B cell (primary cell): ENCODE data around the gene RIPOR1. TPM values are rescaled to one million over a fixed set of nuclear protein-coding genes. Genes with fewer than 3 reads are reported as not detected.
A peak's percentile ranks its signal among the peaks of the same experiment; 100 is the strongest.

ENCODE experiments used
- ATAC-seq: fragments of 200-7000 bp; cut with Tn5 transposase; one replicate; pipeline ENCODE4 v1.10.0; 2021; ENCODE audit warnings: low read depth, mild to moderate bottlenecking, moderate number of reproducible peaks, moderate library complexity
- CTCF ChIA-PET: fragments of 350-600 bp; sonication (Branson Sonifier 250); formaldehyde crosslinking; loops from one replicate; lab custom pipeline; 2021; ENCODE audit warnings: antibody characterized with exemption, inconsistent platforms; lab: Charles Lee
- POLR2A ChIA-PET: fragments of 350-600 bp; sonication (Branson Sonifier 250); formaldehyde crosslinking; loops from one replicate; lab custom pipeline; 2021; ENCODE audit warnings: antibody characterized with exemption; lab: Charles Lee
- DNase-seq: peaks from one replicate; pipeline ENCODE4 v3.0.0; 2013
- H2AFZ ChIP-seq: 2 replicates; pipeline ENCODE4 v1.6.1; 2012; ENCODE audit warnings: mild to moderate bottlenecking, low read depth, low read length; ENCODE audit not compliant: insufficient read depth, poor library complexity, severe bottlenecking
- H3K27ac ChIP-seq, 2 donors: 1 replicate in 1 of 2; 2 replicates in 1 of 2; pipeline ENCODE4 v1.5.1; 2012 to 2013; ENCODE audit warnings: low read length in 2 of 2, mild to moderate bottlenecking in 2 of 2, moderate library complexity in 1 of 2
- H3K27me3 ChIP-seq, 4 experiments: fragments of 200-600 bp in 1 of 4; sonication (generic) in 1 of 4; replicated peaks in 1 of 4; 1 replicate in 2 of 4; 2 replicates in 2 of 4; pipeline versions ENCODE4 v1.6.1 to v1.7.0; 2013 to 2016; ENCODE audit warnings: low read length in 3 of 4, mild to moderate bottlenecking in 2 of 4, mixed read lengths in 1 of 4, moderate library complexity in 1 of 4; ENCODE audit not compliant: insufficient read depth in 4 of 4, control insufficient read depth in 3 of 4; ENCODE audit errors: control extremely low read depth in 1 of 4
- H3K36me3 ChIP-seq, 2 experiments: replicated peaks in 1 of 2; 1 replicate in 1 of 2; 2 replicates in 1 of 2; pipeline versions ENCODE4 v1.6.1 to v1.7.1; 2013; ENCODE audit warnings: low read length in 1 of 2; ENCODE audit not compliant: insufficient read depth in 2 of 2, control insufficient read depth in 1 of 2; ENCODE audit errors: control extremely low read depth in 1 of 2, extremely low read depth in 1 of 2
- H3K4me1 ChIP-seq, 2 donors: fragments of 200-600 bp in 1 of 2; sonication (generic) in 1 of 2; 1 replicate in 1 of 2; 2 replicates in 1 of 2; pipeline versions ENCODE4 v1.5.1 to v1.6.1; 2013 to 2017; ENCODE audit warnings: low read length in 2 of 2; ENCODE audit not compliant: control insufficient read depth in 2 of 2, insufficient read depth in 2 of 2
- H3K4me2 ChIP-seq: replicated peaks from 2 replicates; pipeline ENCODE3; 2012; ENCODE audit warnings: mild to moderate bottlenecking, low read depth, low read length; ENCODE audit not compliant: poor library complexity, severe bottlenecking
- H3K4me3 ChIP-seq, 5 experiments: fragments of 200-600 bp in 1 of 5; sonication (generic) in 1 of 5; 1 replicate in 3 of 5; 2 replicates in 2 of 5; pipeline versions ENCODE4 v1.5.1 to v1.7.0; 2011 to 2016; ENCODE audit warnings: low read length in 4 of 5, mild to moderate bottlenecking in 4 of 5, low read depth in 2 of 5, control low read depth in 1 of 5, moderate library complexity in 1 of 5; ENCODE audit not compliant: insufficient read depth in 1 of 5; ENCODE audit errors: control extremely low read depth in 1 of 5, extremely low read depth in 1 of 5
- H3K79me2 ChIP-seq: fragments of 200-600 bp; sonication (generic); one replicate; pipeline ENCODE4 v1.6.0; 2016; ENCODE audit warnings: low read length; ENCODE audit not compliant: control insufficient read depth, insufficient read depth
- H3K9ac ChIP-seq: fragments of 200-600 bp; sonication (generic); 2 replicates; pipeline ENCODE4 v1.6.1; 2017; ENCODE audit warnings: mild to moderate bottlenecking, low read length, moderate library complexity
- H3K9me3 ChIP-seq, 3 donors: one replicate each; pipeline versions ENCODE4 v1.6.1 to v1.7.1; 2013; ENCODE audit warnings: low read length in 2 of 3; ENCODE audit not compliant: control insufficient read depth in 2 of 3, insufficient read depth in 1 of 3; ENCODE audit errors: control extremely low read depth in 1 of 3
- H4K20me1 ChIP-seq: 2 replicates; pipeline ENCODE4 v1.6.0; 2012; ENCODE audit warnings: mild to moderate bottlenecking, low read length; ENCODE audit not compliant: insufficient read depth, control insufficient read depth, poor library complexity, severe bottlenecking
- H3K27ac Mint-ChIP-seq: one replicate; pipeline ENCODE4 v1.8.0; 2021; ENCODE audit warnings: mixed read lengths
- H3K27me3 Mint-ChIP-seq: one replicate; pipeline ENCODE4 v1.8.0; 2021; ENCODE audit warnings: mixed read lengths
- H3K4me1 Mint-ChIP-seq: one replicate; pipeline ENCODE4 v1.8.0; 2021; ENCODE audit warnings: mixed read lengths
- H3K4me3 Mint-ChIP-seq: one replicate; pipeline ENCODE4 v1.8.0; 2021; ENCODE audit warnings: mixed read lengths
- H3K9me3 Mint-ChIP-seq: one replicate; pipeline ENCODE4 v1.8.0; 2022; ENCODE audit warnings: mixed read lengths; ENCODE audit not compliant: insufficient read depth
- EZH2 ChIP-seq: IDR thresholded peaks from 2 replicates; pipeline ENCODE4 v1.6.1; 2012; ENCODE audit warnings: borderline replicate concordance, low read depth, mild to moderate bottlenecking, moderate library complexity, low read length; ENCODE audit not compliant: insufficient read depth, poor library complexity, severe bottlenecking
- WGBS: methylation state at CpG from one replicate; pipeline ENCODE4 v1.1.5; 2013; ENCODE audit warnings: missing lambda C conversion rate; ENCODE audit not compliant: insufficient coverage; 5-methylcytosine and 5-hydroxymethylcytosine counted together
- intact Hi-C: fragments of 100-400 bp; cut with micrococcal nuclease; formaldehyde crosslinking; loops from one replicate; pipeline ENCODE4 v1.10.0; 2022
- polyA plus RNA-seq: library from polyadenylated mRNA; depleted of rRNA; stranded (reverse); fragments of >200 nt; gene quantifications from 2 replicates; pipeline ENCODE4 v1.2.3, GENCODE V29; 2012
- total RNA-seq, 2 donors: library from RNA; stranded (reverse); fragments of 120-200 nt in 1 of 2; gene quantifications; 1 replicate in 1 of 2; 2 replicates in 1 of 2; pipeline versions ENCODE4 v1.2.3 to v1.2.4, GENCODE V29; 2013 to 2022
- TF ChIP-seq, protein P1 (sequence below): fragments of 200-600 bp; IDR thresholded peaks from one replicate; pipeline ENCODE4 v1.8.0; 2022; ENCODE audit warnings: antibody characterized with exemption, mild to moderate bottlenecking

The RIPOR1 gene
- total and polyA plus RNA-seq, 2 donors (not counting 1 experiment from before 2014, with no cell fraction given): 124 to 363 TPM

DNA sequence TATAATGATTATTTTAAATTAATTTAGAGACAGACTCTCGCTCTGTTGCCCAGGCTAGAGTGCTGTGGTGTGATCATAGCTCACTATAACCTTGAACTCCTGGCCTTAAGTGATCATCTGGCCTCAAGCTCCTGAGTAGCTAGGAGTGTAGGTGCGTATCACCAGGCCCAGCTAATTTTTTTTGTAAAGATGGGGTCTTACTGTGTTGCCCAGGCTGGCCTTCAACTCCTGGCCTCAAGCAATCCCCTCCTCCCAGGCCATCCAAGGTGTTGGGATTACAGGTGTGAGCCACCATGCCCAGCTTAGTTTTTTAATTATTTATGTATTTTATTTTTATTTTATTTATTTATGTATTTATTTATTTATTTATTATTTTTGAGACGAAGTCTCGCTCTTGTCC is 51.6 kb downstream of the RIPOR1 start:
- Mint-ChIP-seq H3K4me1 (peaks cover 9% of the 10 kb centered on the region), H3K9me3 (no peaks in the 10 kb centered on the region), H3K4me3 (no peak overlapping the region), H3K27ac (no peak overlapping the region), H3K27me3 (no peaks in the 10 kb centered on the region)
- no peak for DNase-seq
- no peak for ATAC-seq
- TF ChIP-seq EZH2: no peak
- TF ChIP-seq, protein P1, sequence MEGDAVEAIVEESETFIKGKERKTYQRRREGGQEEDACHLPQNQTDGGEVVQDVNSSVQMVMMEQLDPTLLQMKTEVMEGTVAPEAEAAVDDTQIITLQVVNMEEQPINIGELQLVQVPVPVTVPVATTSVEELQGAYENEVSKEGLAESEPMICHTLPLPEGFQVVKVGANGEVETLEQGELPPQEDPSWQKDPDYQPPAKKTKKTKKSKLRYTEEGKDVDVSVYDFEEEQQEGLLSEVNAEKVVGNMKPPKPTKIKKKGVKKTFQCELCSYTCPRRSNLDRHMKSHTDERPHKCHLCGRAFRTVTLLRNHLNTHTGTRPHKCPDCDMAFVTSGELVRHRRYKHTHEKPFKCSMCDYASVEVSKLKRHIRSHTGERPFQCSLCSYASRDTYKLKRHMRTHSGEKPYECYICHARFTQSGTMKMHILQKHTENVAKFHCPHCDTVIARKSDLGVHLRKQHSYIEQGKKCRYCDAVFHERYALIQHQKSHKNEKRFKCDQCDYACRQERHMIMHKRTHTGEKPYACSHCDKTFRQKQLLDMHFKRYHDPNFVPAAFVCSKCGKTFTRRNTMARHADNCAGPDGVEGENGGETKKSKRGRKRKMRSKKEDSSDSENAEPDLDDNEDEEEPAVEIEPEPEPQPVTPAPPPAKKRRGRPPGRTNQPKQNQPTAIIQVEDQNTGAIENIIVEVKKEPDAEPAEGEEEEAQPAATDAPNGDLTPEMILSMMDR: no peak
- POLR2A ChIA-PET: interaction anchor here (0.7 kb wide), 1 partner anchor 18 kb away, joined by 6 read pairs; no protein-coding TSS in a partner anchor
- H3K36me3 ChIP-seq: peaks cover 0 to 28% of the 10 kb centered on the region in 2 experiments
- WGBS: 100% methylated on average over 1 of the region's 4 CpGs
- no peaks in the 10 kb centered on the region for H3K4me1 ChIP-seq
- no peaks in the 10 kb centered on the region for H3K27me3 ChIP-seq
- H4K20me1 ChIP-seq: peaks cover 55% of the 10 kb centered on the region
- no peak overlapping the region for H3K4me2 ChIP-seq
- no peak overlapping the region for H3K27ac ChIP-seq
- H3K79me2 ChIP-seq: peaks cover 84% of the 10 kb centered on the region
- H3K9ac ChIP-seq: no peak overlapping the region
- H3K9me3 ChIP-seq: no peaks in the 10 kb centered on the region
- no peak overlapping the region for H3K4me3 ChIP-seq
- intact Hi-C loops: no loop called here
- H2AFZ ChIP-seq: no peak overlapping the region
- CTCF ChIA-PET: interaction anchor here (0.7 to 0.9 kb wide), 2 partner anchors 18 to 412 kb away, joined by 3 to 4 read pairs; partner anchors contain the start of gene CTCF

DNA sequence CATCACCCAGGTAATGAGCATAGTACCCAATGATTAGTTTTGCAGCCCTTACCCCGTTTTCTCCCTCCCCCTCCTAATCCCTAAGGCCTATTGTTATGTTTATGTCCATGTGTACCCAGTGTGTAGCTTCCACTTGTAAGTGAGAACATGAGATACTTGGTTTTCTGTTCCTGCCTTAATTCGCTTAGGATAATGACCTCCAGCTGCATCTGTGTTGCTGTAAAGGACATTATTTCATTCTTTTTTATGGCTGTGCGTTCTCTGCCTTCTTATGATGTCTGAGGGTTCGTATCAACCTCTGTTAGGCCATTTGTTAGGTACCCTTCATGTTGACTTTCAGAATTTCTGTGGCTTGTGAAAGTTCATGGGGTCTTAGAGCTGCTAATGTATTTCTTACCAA is 64.7 kb downstream of the RIPOR1 start:
- ChIA-PET CTCF (interaction anchor here (1.1 kb wide), 1 partner anchor 11 kb away, joined by 3 read pairs; no protein-coding TSS in a partner anchor), POLR2A (interaction anchor here (0.6 kb wide), 1 partner anchor 85 kb away, joined by 3 read pairs; no protein-coding TSS in a partner anchor)
- H3K9ac ChIP-seq: no peak overlapping the region
- no peaks in the 10 kb centered on the region for H3K27me3 ChIP-seq
- peaks cover 52% of the 10 kb centered on the region for H3K79me2 ChIP-seq
- Mint-ChIP-seq H3K27me3 (no peaks in the 10 kb centered on the region), H3K4me3 (no peak overlapping the region), H3K27ac (peak overlapping the region; percentile 20), H3K4me1 (peaks cover 22% of the 10 kb centered on the region), H3K9me3 (no peaks in the 10 kb centered on the region)
- H2AFZ ChIP-seq: no peak overlapping the region
- intact Hi-C loops: no loop called here
- 100% methylated on average over 3 of the region's 4 CpGs for WGBS
- no peaks in the 10 kb centered on the region for H3K4me1 ChIP-seq
- peak overlapping the region in 1 of 2 donors; percentile 20 for H3K27ac ChIP-seq
- H3K36me3 ChIP-seq: peaks cover 2 to 17% of the 10 kb centered on the region in 2 experiments
- no peak overlapping the region for H3K4me3 ChIP-seq
- TF ChIP-seq EZH2: no peak
- TF ChIP-seq, protein P1: no peak
- H4K20me1 ChIP-seq: peaks cover 55% of the 10 kb centered on the region
- no peaks in the 10 kb centered on the region for H3K9me3 ChIP-seq
- ATAC-seq (no peak), DNase-seq (no peak)
- no peak overlapping the region for H3K4me2 ChIP-seq
